GM18867 (cell line): ENCODE measurements around the gene TMEM184A.

Experiments used
- ATAC-seq: cut with Tn5 transposase; IDR thresholded peaks from one replicate; pipeline ENCODE4 v1.9.1; 2021; ENCODE audit warnings: mild to moderate bottlenecking, moderate library complexity; ENCODE audit not compliant: unreplicated experiment

Gene TMEM184A

GRCh38 chr7:1553512-1554210, 2.3 kb downstream of the TMEM184A start:
- ATAC-seq: no peak

GRCh38 chr7:1552200-1552599, 3.8 kb downstream of the TMEM184A start:
- no peak for ATAC-seq

- no peak for ATAC-seq
These were observed 5.2 kb downstream of the TMEM184A start for GRCh38 chr7:1550846-1551155.

- ATAC-seq: no peak
These were observed 5.8 kb downstream of the TMEM184A start for GRCh38 chr7:1550005-1550845.

- no peak for ATAC-seq
These were observed 6.5 kb downstream of the TMEM184A start for GRCh38 chr7:1549357-1550004.

- ATAC-seq: no peak
These were observed 7.1 kb downstream of the TMEM184A start for GRCh38 chr7:1548944-1549343.

- no peak for ATAC-seq
These were observed 7.6 kb downstream of the TMEM184A start for GRCh38 chr7:1548438-1548831.

- no peak for ATAC-seq
These were observed 8.1 kb downstream of the TMEM184A start for GRCh38 chr7:1547777-1548437.

- ATAC-seq: no peak
These were observed 8.9 kb downstream of the TMEM184A start for GRCh38 chr7:1546909-1547776.

GRCh38 chr7:1546274-1546908, 9.6 kb downstream of the TMEM184A start:
- ATAC-seq: no peak

- ATAC-seq: no peak
These were observed 10.4 kb downstream of the TMEM184A start for GRCh38 chr7:1545417-1546246.

- ATAC-seq: no peak
These were observed 11.0 kb downstream of the TMEM184A start for GRCh38 chr7:1544896-1545416.

- no peak for ATAC-seq
These were observed 11.7 kb downstream of the TMEM184A start for GRCh38 chr7:1544178-1544895.

GRCh38 chr7:1543826-1544177, 12.2 kb downstream of the TMEM184A start:
- ATAC-seq: no peak

- ATAC-seq: no peak
These were observed 12.9 kb downstream of the TMEM184A start for GRCh38 chr7:1542841-1543747.

- no peak for ATAC-seq
These were observed 13.7 kb downstream of the TMEM184A start for GRCh38 chr7:1542329-1542728.

GRCh38 chr7:1541431-1542162, 14.4 kb downstream of the TMEM184A start:
- ATAC-seq: no peak
